Type B pancreatic cell (in vitro differentiated cells): ENCODE data around the gene EGFL7. TPM values are rescaled to one million over a fixed set of nuclear protein-coding genes. Genes with fewer than 3 reads are reported as not detected.
"Not testable (repeated sequence)": the region's sequence is repeated elsewhere in the genome, so short reads cannot be mapped to it uniquely, and the experiment has no call there.

Experiments
- DNase-seq: peaks from one replicate; pipeline ENCODE4 v3.0.0; 2021; ENCODE audit warnings: mixed read lengths; ENCODE audit not compliant: unreplicated experiment; ENCODE audit errors: extremely low spot score
- H3K27ac Mint-ChIP-seq: 2 replicates; pipeline ENCODE4 v1.8.0; 2021; ENCODE audit warnings: mild to moderate bottlenecking, mixed read lengths
- H3K27me3 Mint-ChIP-seq: 2 replicates; pipeline ENCODE4 v1.8.0; 2021; ENCODE audit warnings: mixed read lengths
- H3K36me3 Mint-ChIP-seq: 2 replicates; pipeline ENCODE4 v1.8.0; 2021; ENCODE audit warnings: mixed read lengths
- H3K4me1 Mint-ChIP-seq: one replicate; pipeline ENCODE4 v1.8.0; 2021; ENCODE audit warnings: mixed read lengths; ENCODE audit not compliant: unreplicated experiment
- H3K4me3 Mint-ChIP-seq: 2 replicates; pipeline ENCODE4 v1.8.0; 2021; ENCODE audit warnings: mild to moderate bottlenecking, mixed read lengths
- H3K9me3 Mint-ChIP-seq: 2 replicates; pipeline ENCODE4 v1.8.0; 2021; ENCODE audit warnings: mixed read lengths
- total RNA-seq: library from RNA; stranded (reverse); gene quantifications from 2 replicates; pipeline ENCODE4 v1.2.1, GENCODE V29; 2021; ENCODE audit warnings: low replicate concordance
- TF ChIP-seq, protein P1 (sequence below): fragments of 200-600 bp; sonication (generic); conservative IDR thresholded peaks from 2 replicates; pipeline ENCODE4 v1.5.0; 2021; ENCODE audit warnings: antibody characterized with exemption, mild to moderate bottlenecking

Gene EGFL7
- total RNA-seq, 1 donor from 2014 or later, result 20.7 TPM

DNA sequence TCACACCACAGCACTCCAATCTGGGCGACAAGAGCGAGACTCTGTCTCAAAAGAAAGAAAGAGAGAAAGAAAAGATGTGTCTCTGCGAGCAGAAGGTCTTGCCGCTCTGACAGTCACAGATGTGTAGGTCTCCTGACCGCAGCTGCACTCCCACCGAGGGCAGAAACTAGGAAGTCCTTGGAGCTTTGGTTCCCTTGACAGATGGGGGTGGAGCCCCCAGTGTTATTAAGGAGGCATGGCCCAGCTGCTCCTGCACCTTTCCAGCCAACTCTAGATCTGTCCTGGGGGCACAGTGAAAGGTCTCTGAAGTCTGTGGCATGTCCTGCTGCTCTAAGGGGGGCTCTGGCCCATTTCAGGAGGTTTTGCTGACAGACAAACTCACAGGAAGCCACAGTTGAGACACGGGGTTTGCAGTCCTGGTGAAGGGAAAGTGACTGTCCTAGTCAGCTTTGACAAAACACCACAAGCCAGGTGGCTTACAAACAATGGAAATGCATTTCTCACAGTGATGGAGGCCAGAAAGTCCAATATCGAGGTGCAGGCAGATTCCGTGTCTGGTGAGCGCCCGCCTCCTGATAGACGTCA lies 40.7 kb downstream of the EGFL7 start:
- Mint-ChIP-seq H3K27ac (no peak overlapping the region), H3K27me3 (no peaks in the 10 kb centered on the region), H3K9me3 (no peaks in the 10 kb centered on the region), H3K36me3 (no peaks in the 10 kb centered on the region), H3K4me3 (no peak overlapping the region), H3K4me1 (peaks cover 5% of the 10 kb centered on the region)
- no peak for DNase-seq
- TF ChIP-seq, protein P1, sequence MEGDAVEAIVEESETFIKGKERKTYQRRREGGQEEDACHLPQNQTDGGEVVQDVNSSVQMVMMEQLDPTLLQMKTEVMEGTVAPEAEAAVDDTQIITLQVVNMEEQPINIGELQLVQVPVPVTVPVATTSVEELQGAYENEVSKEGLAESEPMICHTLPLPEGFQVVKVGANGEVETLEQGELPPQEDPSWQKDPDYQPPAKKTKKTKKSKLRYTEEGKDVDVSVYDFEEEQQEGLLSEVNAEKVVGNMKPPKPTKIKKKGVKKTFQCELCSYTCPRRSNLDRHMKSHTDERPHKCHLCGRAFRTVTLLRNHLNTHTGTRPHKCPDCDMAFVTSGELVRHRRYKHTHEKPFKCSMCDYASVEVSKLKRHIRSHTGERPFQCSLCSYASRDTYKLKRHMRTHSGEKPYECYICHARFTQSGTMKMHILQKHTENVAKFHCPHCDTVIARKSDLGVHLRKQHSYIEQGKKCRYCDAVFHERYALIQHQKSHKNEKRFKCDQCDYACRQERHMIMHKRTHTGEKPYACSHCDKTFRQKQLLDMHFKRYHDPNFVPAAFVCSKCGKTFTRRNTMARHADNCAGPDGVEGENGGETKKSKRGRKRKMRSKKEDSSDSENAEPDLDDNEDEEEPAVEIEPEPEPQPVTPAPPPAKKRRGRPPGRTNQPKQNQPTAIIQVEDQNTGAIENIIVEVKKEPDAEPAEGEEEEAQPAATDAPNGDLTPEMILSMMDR, result no peak

GRCh38 chr9:136704741-136705140 lies 42.0 kb downstream of the EGFL7 start:
- H3K27ac Mint-ChIP-seq, H3K4me3 Mint-ChIP-seq, H3K4me1 Mint-ChIP-seq, H3K9me3 Mint-ChIP-seq, H3K36me3 Mint-ChIP-seq, H3K27me3 Mint-ChIP-seq, DNase-seq: not testable (repeated sequence)

- Mint-ChIP-seq H3K4me3 (no peak overlapping the region), H3K27me3 (no peaks in the 10 kb centered on the region), H3K9me3 (no peaks in the 10 kb centered on the region), H3K4me1 (peaks cover 5% of the 10 kb centered on the region), H3K27ac (no peak overlapping the region), H3K36me3 (no peaks in the 10 kb centered on the region)
- TF ChIP-seq, protein P1, result no peak
- DNase-seq, result no peak
Observed at GRCh38 chr9:136705564-136705963, 42.8 kb downstream of the EGFL7 start.

DNA sequence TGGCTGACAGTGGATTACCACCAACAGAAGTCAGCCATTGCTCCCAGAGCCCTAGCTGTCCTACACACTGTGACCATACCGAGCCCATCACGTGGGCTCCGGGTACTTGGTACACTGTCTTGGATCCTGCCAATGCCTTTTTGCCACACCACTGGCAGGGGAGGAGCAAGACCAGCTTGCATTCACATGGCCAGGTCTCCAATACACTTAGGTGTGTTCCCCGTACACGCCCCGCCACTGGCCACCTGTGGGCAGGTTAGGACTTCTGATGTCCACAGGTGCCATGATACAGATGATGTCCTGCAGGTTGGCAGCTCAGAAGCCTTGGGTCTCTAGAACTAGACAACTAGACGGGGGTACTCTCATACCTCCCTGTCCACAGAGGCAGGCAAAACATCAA lies 44.3 kb downstream of the EGFL7 start:
- H3K4me1 Mint-ChIP-seq, result peaks cover 5% of the 10 kb centered on the region
- TF ChIP-seq, protein P1, result no peak
- no peak overlapping the region for H3K4me3 Mint-ChIP-seq
- no peaks in the 10 kb centered on the region for H3K36me3 Mint-ChIP-seq
- H3K27me3 Mint-ChIP-seq, result no peaks in the 10 kb centered on the region
- no peak for DNase-seq
- no peaks in the 10 kb centered on the region for H3K9me3 Mint-ChIP-seq
- no peak overlapping the region for H3K27ac Mint-ChIP-seq

GRCh38 chr9:136707849-136708517 lies 45.3 kb downstream of the EGFL7 start:
- Mint-ChIP-seq H3K9me3 (no peaks in the 10 kb centered on the region), H3K36me3 (no peaks in the 10 kb centered on the region), H3K4me1 (peaks cover 5% of the 10 kb centered on the region), H3K4me3 (no peak overlapping the region), H3K27me3 (no peaks in the 10 kb centered on the region), H3K27ac (no peak overlapping the region)
- no peak for DNase-seq
- TF ChIP-seq, protein P1, result no peak

DNA sequence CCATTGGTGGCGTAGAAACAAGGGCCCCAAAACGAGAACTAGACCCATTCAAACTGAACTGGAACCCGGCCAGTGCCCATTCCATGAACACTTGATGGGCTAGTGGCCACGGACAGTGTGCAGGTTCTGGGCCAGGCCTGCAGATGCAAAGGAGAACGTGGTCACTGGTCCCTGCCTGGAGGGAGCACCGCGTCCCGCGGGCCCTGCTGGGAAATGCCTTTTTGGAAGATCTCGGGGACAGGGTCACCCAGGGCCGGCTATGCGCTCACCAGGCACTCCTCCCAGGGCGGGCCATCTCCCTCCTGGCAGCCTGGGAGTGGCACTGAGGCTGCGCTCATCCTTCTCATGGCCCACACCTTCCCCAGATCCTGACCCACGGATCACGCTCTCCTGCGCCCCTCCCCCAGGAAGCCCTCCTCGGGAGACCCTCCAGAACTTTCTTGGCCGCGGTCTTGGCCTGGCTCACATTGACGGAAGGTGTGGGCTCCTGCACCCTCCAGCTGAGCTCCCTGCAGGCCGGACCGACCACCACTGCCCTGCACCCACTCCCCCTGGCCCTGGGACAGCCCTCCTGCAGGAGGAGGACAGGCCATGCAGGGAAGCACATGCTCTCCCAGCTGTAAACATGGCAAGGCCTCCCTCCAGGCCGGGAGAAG lies 46.9 kb downstream of the EGFL7 start:
- H3K27ac Mint-ChIP-seq, result no peak overlapping the region
- TF ChIP-seq, protein P1, result no peak
- no peaks in the 10 kb centered on the region for H3K36me3 Mint-ChIP-seq
- H3K4me3 Mint-ChIP-seq, result no peak overlapping the region
- peaks cover 5% of the 10 kb centered on the region for H3K4me1 Mint-ChIP-seq
- H3K27me3 Mint-ChIP-seq, result no peaks in the 10 kb centered on the region
- H3K9me3 Mint-ChIP-seq, result no peaks in the 10 kb centered on the region
- no peak for DNase-seq
